KOPT-K1 (cell line): ENCODE measurements around the gene CHD2.

Experiments
- H3K27ac ChIP-seq: fragments of 200-600 bp; sonication (generic); 2 replicates; pipeline ENCODE4 v1.5.1; 2016; ENCODE audit warnings: antibody characterized with exemption, mild to moderate bottlenecking, low read depth, low read length; ENCODE audit not compliant: poor library complexity, severe bottlenecking
- H3K36me3 ChIP-seq: fragments of 200-600 bp; sonication (generic); 2 replicates; pipeline ENCODE4 v1.5.1; 2017; ENCODE audit warnings: antibody characterized with exemption, mild to moderate bottlenecking, low read length, moderate library complexity; ENCODE audit not compliant: insufficient read depth
- H3K9me3 ChIP-seq: fragments of 200-600 bp; sonication (generic); 2 replicates; pipeline ENCODE4 v1.5.1; 2017; ENCODE audit warnings: antibody characterized with exemption, low read length, mild to moderate bottlenecking; ENCODE audit not compliant: insufficient read depth, poor library complexity, severe bottlenecking

Gene CHD2

GRCh38 chr15:93018574-93018973 lies 118.5 kb downstream of the CHD2 start:
- Histone ChIP-seq H3K27ac (no peak overlapping the region), H3K36me3 (peaks cover 100% of the 10 kb centered on the region), H3K9me3 (no peaks in the 10 kb centered on the region)

GRCh38 chr15:93019090-93019489 lies 119.0 kb downstream of the CHD2 start:
- H3K27ac ChIP-seq: no peak overlapping the region
- H3K9me3 ChIP-seq: no peaks in the 10 kb centered on the region
- H3K36me3 ChIP-seq: peaks cover 100% of the 10 kb centered on the region

DNA sequence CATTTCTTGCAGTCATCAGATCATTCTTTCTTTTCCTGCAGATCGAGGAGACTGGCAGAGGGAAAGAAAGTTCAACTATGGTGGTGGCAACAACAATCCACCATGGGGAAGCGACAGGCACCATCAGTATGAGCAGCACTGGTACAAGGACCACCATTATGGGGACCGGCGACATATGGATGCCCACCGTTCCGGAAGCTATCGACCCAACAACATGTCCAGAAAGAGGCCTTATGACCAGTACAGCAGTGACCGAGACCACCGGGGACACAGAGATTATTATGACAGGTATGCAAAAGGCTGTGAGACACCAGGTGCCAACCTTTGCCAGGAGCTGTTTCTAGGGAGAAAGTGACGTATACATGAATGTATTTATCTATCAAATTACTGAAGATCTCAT lies 119.8 kb downstream of the CHD2 start:
- Histone ChIP-seq H3K36me3 (peaks cover 100% of the 10 kb centered on the region), H3K27ac (no peak overlapping the region), H3K9me3 (no peaks in the 10 kb centered on the region)

- H3K9me3 ChIP-seq: no peaks in the 10 kb centered on the region
- no peak overlapping the region for H3K27ac ChIP-seq
- peaks cover 100% of the 10 kb centered on the region for H3K36me3 ChIP-seq
Observed at GRCh38 chr15:93020976-93021772, 121.0 kb downstream of the CHD2 start.

GRCh38 chr15:93024293-93024692 lies 124.2 kb downstream of the CHD2 start:
- Histone ChIP-seq H3K9me3 (no peaks in the 10 kb centered on the region), H3K36me3 (peaks cover 84% of the 10 kb centered on the region), H3K27ac (no peak overlapping the region)

GRCh38 chr15:93024716-93025624 lies 124.8 kb downstream of the CHD2 start:
- Histone ChIP-seq H3K36me3 (peaks cover 78% of the 10 kb centered on the region), H3K9me3 (no peaks in the 10 kb centered on the region), H3K27ac (no peak overlapping the region)

- no peak overlapping the region for H3K27ac ChIP-seq
Observed at GRCh38 chr15:93025625-93025982, 125.5 kb downstream of the CHD2 start.

DNA sequence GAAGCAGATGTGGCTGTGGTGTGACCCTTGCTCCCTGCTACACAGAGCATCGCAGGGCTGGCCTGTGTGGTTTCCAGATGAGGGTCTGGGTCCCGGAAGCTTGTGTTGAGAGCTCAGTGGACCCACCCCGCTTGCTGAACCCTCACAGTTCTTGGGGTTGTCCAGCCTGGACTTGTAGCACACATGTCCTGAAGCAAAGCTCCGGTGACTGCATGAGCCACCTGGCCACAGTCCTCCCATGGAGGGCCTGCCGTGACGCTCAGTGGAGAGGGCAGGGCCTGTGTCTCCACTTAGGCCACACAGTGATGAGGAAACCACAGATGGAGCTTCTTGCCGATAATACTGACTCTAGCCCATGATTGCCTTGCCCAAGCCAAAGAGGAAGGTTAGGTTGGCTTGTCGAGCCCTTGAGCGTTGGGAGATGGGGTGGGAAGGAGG lies 126.3 kb downstream of the CHD2 start:
- Histone ChIP-seq H3K9me3 (no peaks in the 10 kb centered on the region), H3K27ac (no peak overlapping the region), H3K36me3 (peaks cover 63% of the 10 kb centered on the region)

More at GRCh38 chr15:93025625-93025982, 125.5 kb downstream of the CHD2 start:
- Histone ChIP-seq H3K9me3 (no peaks in the 10 kb centered on the region), H3K36me3 (peaks cover 71% of the 10 kb centered on the region)

DNA sequence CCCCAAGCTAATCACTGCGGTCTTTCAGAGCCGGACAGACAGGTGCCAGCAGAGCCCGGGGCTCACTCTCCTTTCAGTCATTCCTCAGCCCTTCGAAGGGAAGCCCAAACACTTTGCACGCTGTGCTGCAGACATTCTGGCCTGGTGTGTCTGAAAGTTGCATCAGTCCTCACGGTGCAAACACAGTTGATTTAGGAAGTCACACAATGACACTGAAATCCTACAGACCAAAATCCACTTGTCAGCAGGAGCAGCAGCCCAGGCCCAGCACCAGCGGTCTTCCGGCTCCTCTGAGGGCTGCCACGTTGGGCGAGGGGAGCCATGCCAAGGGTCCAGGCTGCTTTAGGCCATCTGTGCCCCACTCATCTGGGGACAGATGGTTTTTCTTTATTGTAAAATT lies 127.3 kb downstream of the CHD2 start:
- no peaks in the 10 kb centered on the region for H3K9me3 ChIP-seq
- H3K36me3 ChIP-seq: peaks cover 53% of the 10 kb centered on the region
- H3K27ac ChIP-seq: no peak overlapping the region

- Histone ChIP-seq H3K27ac (no peak overlapping the region), H3K36me3 (peaks cover 46% of the 10 kb centered on the region), H3K9me3 (no peaks in the 10 kb centered on the region)
Observed at GRCh38 chr15:93028111-93028631, 128.0 kb downstream of the CHD2 start.

DNA sequence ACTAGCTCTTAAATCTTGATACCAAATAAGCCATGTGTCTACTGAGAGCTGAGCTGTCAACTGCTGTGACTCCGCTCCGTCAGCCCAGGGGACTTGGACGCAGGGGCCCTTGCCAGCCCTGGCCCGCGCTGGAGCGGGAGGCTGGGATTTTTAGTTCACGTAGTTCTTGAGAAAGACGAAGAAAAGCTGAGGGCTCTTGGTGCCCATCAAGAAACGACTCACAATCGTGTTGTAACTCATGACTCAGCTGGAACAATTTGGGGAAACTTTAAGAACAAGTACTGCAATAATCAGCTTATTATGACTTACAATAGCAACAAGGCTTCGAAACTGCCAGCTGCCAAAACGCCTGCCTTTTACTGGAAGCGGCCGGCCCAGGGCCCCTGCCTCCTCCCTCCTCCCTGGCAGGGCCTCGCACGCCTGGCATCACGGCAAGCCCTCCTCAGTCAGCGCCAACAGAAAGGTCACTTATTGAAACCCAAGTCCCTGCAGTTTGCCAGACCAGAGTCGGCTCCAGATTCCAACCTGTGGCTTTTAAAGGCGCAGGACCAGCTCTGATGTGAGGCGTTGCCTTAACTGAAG lies 128.6 kb downstream of the CHD2 start:
- no peak overlapping the region for H3K27ac ChIP-seq
- H3K36me3 ChIP-seq: peaks cover 40% of the 10 kb centered on the region
- H3K9me3 ChIP-seq: no peaks in the 10 kb centered on the region

- no peak overlapping the region for H3K27ac ChIP-seq
- no peaks in the 10 kb centered on the region for H3K9me3 ChIP-seq
Observed at GRCh38 chr15:93029214-93029835, 129.2 kb downstream of the CHD2 start.

GRCh38 chr15:93029836-93030429 lies 129.8 kb downstream of the CHD2 start:
- Histone ChIP-seq H3K36me3 (peaks cover 28% of the 10 kb centered on the region), H3K9me3 (no peaks in the 10 kb centered on the region), H3K27ac (no peak overlapping the region)

More at GRCh38 chr15:93029214-93029835, 129.2 kb downstream of the CHD2 start:
- H3K36me3 ChIP-seq: peaks cover 34% of the 10 kb centered on the region

DNA sequence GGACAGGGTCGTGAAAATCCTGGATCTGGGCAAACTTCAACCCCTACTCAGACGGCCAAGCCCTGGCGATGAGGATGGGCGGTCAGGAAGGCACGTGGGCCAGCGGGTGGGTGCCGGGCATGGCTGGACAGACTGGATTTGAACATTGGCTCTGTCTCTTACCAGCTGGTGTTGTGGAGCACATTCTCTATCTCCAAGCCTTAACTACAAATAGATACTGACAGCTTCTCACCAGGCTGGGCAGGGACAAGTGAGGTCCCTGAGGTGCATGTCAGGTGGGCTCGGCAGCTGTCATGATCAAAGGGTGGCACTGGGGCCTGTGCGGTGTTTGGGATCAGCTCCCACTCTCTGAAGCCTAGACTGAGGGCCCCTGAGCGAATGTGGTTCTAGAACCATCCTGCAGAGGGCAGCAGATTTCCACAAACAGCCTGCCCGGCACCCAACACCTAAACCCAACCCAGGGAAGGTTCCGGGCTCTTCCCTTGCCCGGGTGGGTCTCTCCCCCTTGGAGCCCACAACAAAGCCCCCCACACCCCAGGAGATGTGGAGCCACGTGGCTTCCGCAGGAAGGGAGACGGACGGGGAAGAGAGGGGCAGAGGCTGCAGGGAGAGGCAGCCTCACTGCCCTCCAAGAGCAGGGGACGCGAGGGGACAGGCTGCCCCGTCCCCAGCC lies 130.4 kb downstream of the CHD2 start:
- Histone ChIP-seq H3K36me3 (peaks cover 22% of the 10 kb centered on the region), H3K27ac (no peak overlapping the region), H3K9me3 (no peaks in the 10 kb centered on the region)
